ENCODE results near the gene RIMKLB.

The RIMKLB gene, protein sequence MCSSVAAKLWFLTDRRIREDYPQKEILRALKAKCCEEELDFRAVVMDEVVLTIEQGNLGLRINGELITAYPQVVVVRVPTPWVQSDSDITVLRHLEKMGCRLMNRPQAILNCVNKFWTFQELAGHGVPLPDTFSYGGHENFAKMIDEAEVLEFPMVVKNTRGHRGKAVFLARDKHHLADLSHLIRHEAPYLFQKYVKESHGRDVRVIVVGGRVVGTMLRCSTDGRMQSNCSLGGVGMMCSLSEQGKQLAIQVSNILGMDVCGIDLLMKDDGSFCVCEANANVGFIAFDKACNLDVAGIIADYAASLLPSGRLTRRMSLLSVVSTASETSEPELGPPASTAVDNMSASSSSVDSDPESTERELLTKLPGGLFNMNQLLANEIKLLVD

DNA sequence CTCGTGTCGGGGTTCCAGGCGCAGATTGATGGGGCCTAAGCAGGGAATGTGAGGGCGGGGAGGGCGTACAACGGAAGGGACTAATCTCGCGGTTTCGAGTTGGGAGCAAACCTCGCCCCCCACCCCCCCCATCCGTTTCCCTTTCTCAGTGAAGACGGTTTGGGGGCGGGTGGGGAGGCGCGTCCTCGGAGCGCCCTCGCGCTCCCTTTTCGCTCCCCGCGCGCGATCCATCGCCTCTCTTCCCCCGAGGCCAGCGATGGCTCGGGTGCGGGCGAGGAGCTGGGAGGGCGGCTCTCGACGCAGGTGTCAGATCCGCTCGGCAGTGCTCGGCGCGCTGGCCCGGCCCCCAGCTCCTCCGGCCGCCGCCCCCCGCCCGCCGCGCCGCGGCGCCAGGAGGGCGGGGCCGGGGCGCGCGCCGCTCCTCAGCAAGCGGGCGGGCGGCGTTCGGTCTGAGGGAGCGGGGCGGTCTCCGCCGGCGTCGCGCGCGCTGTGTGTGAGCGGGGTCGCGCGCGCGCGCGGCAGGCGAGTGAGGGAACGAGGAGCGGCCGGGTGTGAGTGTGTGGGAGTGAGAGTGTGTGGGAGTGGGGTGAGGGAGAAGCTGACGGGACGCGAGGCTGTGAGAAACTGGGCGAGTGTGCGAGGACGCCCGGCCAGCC is at the start of gene RIMKLB:
Gene RIMKLB (plus strand): TSS at position 516 of the 656 bp plus-strand sequence. CDS start 15,876 bp downstream, outside the sequence.
- peak within 1 kb of the TSS; percentile 93 for H3K27ac ChIP-seq (ENCODE audit: low read length)
- peak within 1 kb of the TSS; percentile 90 to 92 for H3K9ac ChIP-seq (ENCODE audit: low read length in 2 of 2)
- no peaks in the 10 kb centered on the region for H3K27me3 ChIP-seq (ENCODE audit: control insufficient read depth in 1 of 2, insufficient read depth in 2 of 2, low read length in 2 of 2)
- peak within 1 kb of the TSS; percentile 81 to 86 for H3K4me3 ChIP-seq (ENCODE audit: low read length in 2 of 2)
- no peaks in the 10 kb centered on the region for H3K36me3 ChIP-seq (ENCODE audit: control insufficient read depth in 2 of 2, insufficient read depth in 2 of 2, low read length in 2 of 2)
- H3K4me1 ChIP-seq (ENCODE audit: control insufficient read depth, insufficient read depth, low read length): peaks cover 13% of the 10 kb centered on the region
- H3K9me3 ChIP-seq (ENCODE audit: control insufficient read depth in 2 of 2, low read length in 2 of 2): no peaks in the 10 kb centered on the region

DNA sequence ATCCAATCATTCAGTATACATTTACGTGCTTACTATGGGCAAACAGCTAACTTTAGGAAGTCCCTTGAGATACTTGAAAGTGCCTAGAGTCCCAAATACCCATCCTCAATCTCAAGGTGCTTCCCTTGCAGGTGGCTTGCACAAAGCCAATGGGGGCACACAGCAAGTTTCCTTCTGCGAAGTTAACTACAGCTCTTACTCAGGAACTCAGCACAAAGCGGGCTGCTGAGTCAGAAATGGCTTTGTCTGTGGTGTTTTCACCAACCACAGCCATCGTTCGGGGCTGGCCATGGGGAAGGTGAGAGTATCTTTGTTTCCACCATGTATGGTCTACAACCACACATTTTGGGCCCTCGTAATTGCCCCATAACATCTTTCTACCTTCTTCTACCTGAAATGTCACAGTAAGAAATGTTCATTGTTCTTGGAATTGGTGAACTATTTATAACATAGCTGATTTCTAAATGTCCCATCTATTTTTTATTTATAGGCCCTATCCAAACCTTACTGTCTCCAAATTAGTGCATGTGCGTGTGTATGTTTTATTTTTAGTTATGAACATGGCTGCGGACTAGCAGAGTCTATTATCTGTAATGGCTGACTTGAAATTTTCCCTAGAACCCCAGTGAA is 49.1 kb upstream of the RIMKLB start:
- Histone ChIP-seq H3K9ac (ENCODE audit: low read length in 2 of 2) (no peak overlapping the region), H3K4me3 (ENCODE audit: low read length in 2 of 2) (no peak overlapping the region), H3K4me1 (ENCODE audit: control insufficient read depth, insufficient read depth, low read length) (no peaks in the 10 kb centered on the region), H3K27ac (ENCODE audit: low read length) (no peak overlapping the region), H3K36me3 (ENCODE audit: control insufficient read depth in 2 of 2, insufficient read depth in 2 of 2, low read length in 2 of 2) (no peaks in the 10 kb centered on the region), H3K27me3 (ENCODE audit: control insufficient read depth in 1 of 2, insufficient read depth in 2 of 2, low read length in 2 of 2) (peaks cover 0 to 3% of the 10 kb centered on the region in 2 donors), H3K9me3 (ENCODE audit: control insufficient read depth in 2 of 2, low read length in 2 of 2) (no peaks in the 10 kb centered on the region)

- no peak overlapping the region for H3K27ac ChIP-seq (ENCODE audit: low read length)
- H3K36me3 ChIP-seq (ENCODE audit: control insufficient read depth in 2 of 2, insufficient read depth in 2 of 2, low read length in 2 of 2): no peaks in the 10 kb centered on the region
- H3K4me3 ChIP-seq (ENCODE audit: low read length in 2 of 2): no peak overlapping the region
- H3K9me3 ChIP-seq (ENCODE audit: control insufficient read depth in 2 of 2, low read length in 2 of 2): no peaks in the 10 kb centered on the region
- H3K27me3 ChIP-seq (ENCODE audit: control insufficient read depth in 1 of 2, insufficient read depth in 2 of 2, low read length in 2 of 2): no peaks in the 10 kb centered on the region
- H3K4me1 ChIP-seq (ENCODE audit: control insufficient read depth, insufficient read depth, low read length): no peaks in the 10 kb centered on the region
- H3K9ac ChIP-seq (ENCODE audit: low read length in 2 of 2): no peak overlapping the region
Measured at GRCh38 chr12:8655421-8655820, 42.4 kb upstream of the RIMKLB start.

DNA sequence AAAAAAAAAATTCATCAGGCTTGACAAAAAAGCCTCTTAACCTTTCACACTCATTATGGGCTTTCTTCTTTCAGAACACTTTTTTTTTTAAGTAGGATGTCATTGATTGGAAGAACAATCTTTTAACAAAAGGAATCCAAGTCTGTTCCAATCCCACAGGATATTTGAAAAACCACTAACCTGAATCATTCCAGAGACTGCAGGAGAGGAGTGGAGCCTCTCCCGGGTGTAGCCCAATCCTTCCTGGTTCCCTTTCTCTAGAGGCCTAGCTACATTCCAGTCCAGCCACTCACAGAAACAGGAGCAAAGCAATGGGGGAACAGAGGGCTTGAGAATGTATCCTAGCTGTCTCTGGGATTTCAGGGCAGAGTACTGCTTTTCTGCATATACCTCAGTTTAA is 39.4 kb upstream of the RIMKLB start:
- Histone ChIP-seq H3K9ac (ENCODE audit: low read length in 2 of 2) (no peak overlapping the region), H3K4me1 (ENCODE audit: control insufficient read depth, insufficient read depth, low read length) (no peaks in the 10 kb centered on the region), H3K27ac (ENCODE audit: low read length) (no peak overlapping the region), H3K36me3 (ENCODE audit: control insufficient read depth in 2 of 2, insufficient read depth in 2 of 2, low read length in 2 of 2) (no peaks in the 10 kb centered on the region), H3K9me3 (ENCODE audit: control insufficient read depth in 2 of 2, low read length in 2 of 2) (no peaks in the 10 kb centered on the region), H3K4me3 (ENCODE audit: low read length in 2 of 2) (no peak overlapping the region), H3K27me3 (ENCODE audit: control insufficient read depth in 1 of 2, insufficient read depth in 2 of 2, low read length in 2 of 2) (no peaks in the 10 kb centered on the region)

- H3K4me3 ChIP-seq (ENCODE audit: low read length in 2 of 2): no peak overlapping the region
- H3K27ac ChIP-seq (ENCODE audit: low read length): no peak overlapping the region
- H3K27me3 ChIP-seq (ENCODE audit: control insufficient read depth in 1 of 2, insufficient read depth in 2 of 2, low read length in 2 of 2): no peaks in the 10 kb centered on the region
- no peaks in the 10 kb centered on the region for H3K36me3 ChIP-seq (ENCODE audit: control insufficient read depth in 2 of 2, insufficient read depth in 2 of 2, low read length in 2 of 2)
- no peaks in the 10 kb centered on the region for H3K9me3 ChIP-seq (ENCODE audit: control insufficient read depth in 2 of 2, low read length in 2 of 2)
- no peaks in the 10 kb centered on the region for H3K4me1 ChIP-seq (ENCODE audit: control insufficient read depth, insufficient read depth, low read length)
- no peak overlapping the region for H3K9ac ChIP-seq (ENCODE audit: low read length in 2 of 2)
Measured at GRCh38 chr12:8661016-8661415, 36.8 kb upstream of the RIMKLB start.

GRCh38 chr12:8661751-8662150 is 36.0 kb upstream of the RIMKLB start:
- no peaks in the 10 kb centered on the region for H3K27me3 ChIP-seq (ENCODE audit: control insufficient read depth in 1 of 2, insufficient read depth in 2 of 2, low read length in 2 of 2)
- no peak overlapping the region for H3K4me3 ChIP-seq (ENCODE audit: low read length in 2 of 2)
- H3K36me3 ChIP-seq (ENCODE audit: control insufficient read depth in 2 of 2, insufficient read depth in 2 of 2, low read length in 2 of 2): no peaks in the 10 kb centered on the region
- H3K9ac ChIP-seq (ENCODE audit: low read length in 2 of 2): no peak overlapping the region
- no peaks in the 10 kb centered on the region for H3K4me1 ChIP-seq (ENCODE audit: control insufficient read depth, insufficient read depth, low read length)
- H3K9me3 ChIP-seq (ENCODE audit: control insufficient read depth in 2 of 2, low read length in 2 of 2): no peaks in the 10 kb centered on the region
- H3K27ac ChIP-seq (ENCODE audit: low read length): no peak overlapping the region

GRCh38 chr12:8662593-8662992 is 35.2 kb upstream of the RIMKLB start, which contains the start of gene MFAP5:
Gene MFAP5, minus strand, starts transcription at chr12:8662826. Its CDS starts 722 bp downstream, at chr12:8662104.
- Histone ChIP-seq H3K27ac (ENCODE audit: low read length) (no peak within 1 kb of the TSS), H3K4me1 (ENCODE audit: control insufficient read depth, insufficient read depth, low read length) (no peaks in the 10 kb centered on the region), H3K9me3 (ENCODE audit: control insufficient read depth in 2 of 2, low read length in 2 of 2) (no peaks in the 10 kb centered on the region), H3K36me3 (ENCODE audit: control insufficient read depth in 2 of 2, insufficient read depth in 2 of 2, low read length in 2 of 2) (no peaks in the 10 kb centered on the region), H3K27me3 (ENCODE audit: control insufficient read depth in 1 of 2, insufficient read depth in 2 of 2, low read length in 2 of 2) (no peaks in the 10 kb centered on the region), H3K4me3 (ENCODE audit: low read length in 2 of 2) (peak within 1 kb of the TSS in 1 of 2 donors; percentile 24), H3K9ac (ENCODE audit: low read length in 2 of 2) (no peak within 1 kb of the TSS)

DNA sequence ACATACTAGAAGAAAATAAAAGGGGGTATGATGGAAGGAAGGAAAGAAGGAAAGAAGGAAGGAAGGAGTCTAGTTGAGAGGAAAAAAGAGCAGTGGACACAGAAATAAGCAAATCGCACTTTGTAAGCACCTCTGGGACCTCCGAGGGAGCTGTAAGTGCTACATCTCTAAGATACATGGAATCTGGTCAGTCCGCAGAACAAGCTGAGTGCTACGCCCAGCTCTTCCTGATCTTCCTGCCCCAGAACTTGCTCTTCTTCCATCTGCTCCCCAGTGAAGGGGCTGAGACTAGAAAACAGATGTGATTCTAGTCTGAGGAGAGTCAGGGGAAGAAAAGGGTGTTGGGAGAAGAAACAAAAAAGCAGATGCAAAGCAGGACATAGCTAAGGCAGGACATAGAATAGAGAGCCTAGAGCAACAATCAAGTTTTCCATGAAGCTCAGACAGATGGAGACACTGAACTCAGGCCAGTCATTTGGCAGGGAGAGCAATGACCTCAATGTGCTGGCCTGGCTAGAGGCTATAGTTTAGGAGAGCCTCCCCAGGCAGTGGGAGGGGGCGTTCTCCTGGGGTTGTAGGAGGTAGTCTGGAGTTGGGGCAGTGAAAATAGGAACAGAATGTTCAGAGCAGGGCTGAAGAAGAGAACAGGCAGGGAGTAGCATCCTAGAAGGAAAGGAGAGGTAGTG is 33.4 kb upstream of the RIMKLB start:
- Histone ChIP-seq H3K4me3 (ENCODE audit: low read length in 2 of 2) (no peak overlapping the region), H3K27ac (ENCODE audit: low read length) (no peak overlapping the region), H3K9ac (ENCODE audit: low read length in 2 of 2) (no peak overlapping the region), H3K27me3 (ENCODE audit: control insufficient read depth in 1 of 2, insufficient read depth in 2 of 2, low read length in 2 of 2) (no peaks in the 10 kb centered on the region), H3K4me1 (ENCODE audit: control insufficient read depth, insufficient read depth, low read length) (no peaks in the 10 kb centered on the region), H3K9me3 (ENCODE audit: control insufficient read depth in 2 of 2, low read length in 2 of 2) (no peaks in the 10 kb centered on the region), H3K36me3 (ENCODE audit: control insufficient read depth in 2 of 2, insufficient read depth in 2 of 2, low read length in 2 of 2) (no peaks in the 10 kb centered on the region)

DNA sequence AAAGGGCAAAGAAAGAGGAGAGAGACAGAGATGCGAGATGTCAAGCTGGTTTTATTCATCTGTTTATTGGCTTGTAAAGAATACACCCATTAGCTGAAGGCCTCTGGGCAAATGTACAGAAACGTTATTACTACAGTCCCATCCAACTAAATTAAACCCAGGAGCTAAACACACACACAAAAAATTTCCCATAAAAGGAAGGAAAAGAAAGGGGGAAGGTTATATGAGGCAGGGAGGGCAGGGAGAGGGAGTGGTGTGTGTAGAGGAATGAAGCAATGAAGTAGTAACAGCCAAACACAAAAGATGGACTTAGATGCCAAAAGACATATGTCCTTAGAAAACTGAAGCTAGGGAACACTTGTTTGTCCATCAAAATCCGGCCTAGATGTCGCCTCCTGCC is 32.0 kb upstream of the RIMKLB start:
- Histone ChIP-seq H3K36me3 (ENCODE audit: control insufficient read depth in 2 of 2, insufficient read depth in 2 of 2, low read length in 2 of 2) (no peaks in the 10 kb centered on the region), H3K4me3 (ENCODE audit: low read length in 2 of 2) (no peak overlapping the region), H3K9me3 (ENCODE audit: control insufficient read depth in 2 of 2, low read length in 2 of 2) (no peaks in the 10 kb centered on the region), H3K4me1 (ENCODE audit: control insufficient read depth, insufficient read depth, low read length) (no peaks in the 10 kb centered on the region), H3K27me3 (ENCODE audit: control insufficient read depth in 1 of 2, insufficient read depth in 2 of 2, low read length in 2 of 2) (no peaks in the 10 kb centered on the region), H3K9ac (ENCODE audit: low read length in 2 of 2) (no peak overlapping the region), H3K27ac (ENCODE audit: low read length) (no peak overlapping the region)

- no peak overlapping the region for H3K4me3 ChIP-seq (ENCODE audit: low read length in 2 of 2)
- H3K4me1 ChIP-seq (ENCODE audit: control insufficient read depth, insufficient read depth, low read length): no peaks in the 10 kb centered on the region
- H3K9me3 ChIP-seq (ENCODE audit: control insufficient read depth in 2 of 2, low read length in 2 of 2): no peaks in the 10 kb centered on the region
- no peak overlapping the region for H3K27ac ChIP-seq (ENCODE audit: low read length)
- no peak overlapping the region for H3K9ac ChIP-seq (ENCODE audit: low read length in 2 of 2)
- no peaks in the 10 kb centered on the region for H3K36me3 ChIP-seq (ENCODE audit: control insufficient read depth in 2 of 2, insufficient read depth in 2 of 2, low read length in 2 of 2)
- H3K27me3 ChIP-seq (ENCODE audit: control insufficient read depth in 1 of 2, insufficient read depth in 2 of 2, low read length in 2 of 2): no peaks in the 10 kb centered on the region
Measured at GRCh38 chr12:8667270-8667669, 30.5 kb upstream of the RIMKLB start.

Data from stomach smooth muscle (tissue), 2 donors.